Gastroesophageal sphincter (tissue), 3 donors: ENCODE data around the gene NPIPB6.

ENCODE experiments used
- CTCF ChIP-seq, 4 experiments: fragments of 200-600 bp in 2 of 4; fragments of 450-650 bp in 2 of 4; sonication (generic) in 1 of 4; IDR thresholded peaks; one replicate each; pipeline ENCODE4 v1.5.1; 2017 to 2019; ENCODE audit warnings: antibody characterized with exemption in 4 of 4, mild to moderate bottlenecking in 2 of 4, moderate library complexity in 2 of 4
- EP300 ChIP-seq: sonication (generic); formaldehyde crosslinking; IDR thresholded peaks from one replicate; pipeline ENCODE4 v1.6.1; 2017; ENCODE audit warnings: antibody characterized with exemption, mild to moderate bottlenecking
- POLR2A ChIP-seq, 2 donors: fragments of 450-650 bp; IDR thresholded peaks; one replicate each; pipeline ENCODE4 v1.6.1; 2017; ENCODE audit warnings: antibody characterized with exemption in 2 of 2, mild to moderate bottlenecking in 2 of 2, moderate library complexity in 1 of 2
- POLR2AphosphoS5 ChIP-seq: sonication (generic); formaldehyde crosslinking; IDR thresholded peaks from one replicate; pipeline ENCODE4 v1.6.1; 2017; ENCODE audit warnings: antibody characterized with exemption

- TF ChIP-seq CTCF (IDR thresholded peaks at IDR 0.05) (peak in 3 of 4 experiments; percentile 45 to 53 (median 46)), POLR2A (IDR thresholded peaks at IDR 0.05) (no peak), POLR2AphosphoS5 (no peak), EP300 (no peak)
Measured at GRCh38 chr16:28326881-28327610, 36.3 kb downstream of the NPIPB6 start.
